IMR-90 (cell line): ENCODE results near the gene DYNLT5. TPM values are rescaled to one million over a fixed set of nuclear protein-coding genes. Genes with fewer than 3 reads are reported as not detected.

ENCODE experiments used
- ATAC-seq: fragments of 200-7000 bp; cut with Tn5 transposase; 2 replicates; pipeline ENCODE4 v1.9.1; 2020; ENCODE audit warnings: low read depth, mild to moderate bottlenecking, moderate library complexity
- BruUV-seq: library from RNA; stranded (reverse); fragments of 400-500 nt; replicated peaks from 2 replicates; lab custom pipeline; 2021; lab: Mats Ljungman, UMichigan
- CTCF ChIA-PET: fragments of 300-600 bp; formaldehyde crosslinking; extraction: SDS; loops from one replicate; lab custom pipeline; 2021; ENCODE audit warnings: antibody characterized with exemption; lab: Yijun Ruan, JAX
- POLR2A ChIA-PET: fragments of 300-600 bp; sonication (Branson Sonifier 250); formaldehyde crosslinking; loops from one replicate; lab custom pipeline; 2022; ENCODE audit warnings: antibody characterized with exemption; ENCODE audit not compliant: unreplicated experiment; lab: Charles Lee
- DNase-seq: peaks from one replicate; pipeline ENCODE4 v3.0.0; 2013
- H2AFZ ChIP-seq: replicated peaks from 2 replicates; pipeline ENCODE3; 2013; ENCODE audit warnings: low read length, mild to moderate bottlenecking; ENCODE audit not compliant: poor library complexity
- H2AK5ac ChIP-seq: 2 replicates; pipeline ENCODE4 v1.6.1; 2013; ENCODE audit warnings: low read depth, low read length, inconsistent platforms
- H2AK9ac ChIP-seq: replicated peaks from 2 replicates; pipeline ENCODE3; 2013; ENCODE audit warnings: mild to moderate bottlenecking, low read depth, low read length, moderate library complexity; ENCODE audit not compliant: poor library complexity
- H2BK120ac ChIP-seq: 2 replicates; pipeline ENCODE4 v1.6.1; 2013; ENCODE audit warnings: low read depth, low read length, inconsistent platforms
- H2BK15ac ChIP-seq: 3 replicates; pipeline ENCODE4 v1.6.1; 2013; ENCODE audit warnings: low read depth, low read length, inconsistent platforms
- H2BK20ac ChIP-seq: 2 replicates; pipeline ENCODE4 v1.6.1; 2013; ENCODE audit warnings: low read depth, mild to moderate bottlenecking, inconsistent platforms, low read length, moderate library complexity
- H2BK5ac ChIP-seq: 2 replicates; pipeline ENCODE4 v1.6.1; 2013; ENCODE audit warnings: mild to moderate bottlenecking, low read depth, low read length, inconsistent platforms; ENCODE audit not compliant: poor library complexity, severe bottlenecking
- H3K14ac ChIP-seq: replicated peaks from 2 replicates; pipeline ENCODE4 v1.6.1; 2013; ENCODE audit warnings: low read depth, low read length, inconsistent platforms
- H3K18ac ChIP-seq: 2 replicates; pipeline ENCODE4 v1.6.1; 2013; ENCODE audit warnings: low read depth, low read length, control low read depth
- H3K23ac ChIP-seq: 2 replicates; pipeline ENCODE4 v1.6.1; 2013; ENCODE audit warnings: low read depth, low read length, inconsistent platforms
- H3K27ac ChIP-seq: 2 replicates; pipeline ENCODE4 v1.5.1; 2013; ENCODE audit warnings: mild to moderate bottlenecking, control low read depth, low read length; ENCODE audit not compliant: insufficient read depth
- H3K27me3 ChIP-seq: 2 replicates; pipeline ENCODE4 v1.6.1; 2013; ENCODE audit warnings: low read length; ENCODE audit not compliant: control insufficient read depth, insufficient read depth
- H3K36me3 ChIP-seq: 2 replicates; pipeline ENCODE4 v1.6.1; 2013; ENCODE audit warnings: low read length, mixed read lengths; ENCODE audit not compliant: control insufficient read depth, insufficient read depth
- H3K4ac ChIP-seq: 2 replicates; pipeline ENCODE4 v1.6.1; 2013; ENCODE audit warnings: low read depth, low read length, inconsistent platforms
- H3K4me1 ChIP-seq: 2 replicates; pipeline ENCODE4 v1.6.1; 2013; ENCODE audit warnings: low read length, mixed read lengths; ENCODE audit not compliant: control insufficient read depth, insufficient read depth
- H3K4me2 ChIP-seq: 2 replicates; pipeline ENCODE4 v1.6.1; 2013; ENCODE audit warnings: low read depth, mild to moderate bottlenecking, control low read depth, low read length, moderate library complexity
- H3K4me3 ChIP-seq: 2 replicates; pipeline ENCODE4 v1.5.1; 2013; ENCODE audit warnings: low read depth, mild to moderate bottlenecking, control low read depth, low read length, moderate library complexity; ENCODE audit not compliant: insufficient read depth
- H3K56ac ChIP-seq: 2 replicates; pipeline ENCODE4 v1.6.1; 2013; ENCODE audit warnings: low read length, inconsistent platforms; ENCODE audit not compliant: insufficient read depth; ENCODE audit errors: extremely low read depth
- H3K79me1 ChIP-seq, 2 experiments: 2 replicates each; pipeline ENCODE4 v1.6.1; 2013; ENCODE audit warnings: low read length in 2 of 2, inconsistent platforms in 1 of 2, low read depth in 1 of 2
- H3K9ac ChIP-seq: 2 replicates; pipeline ENCODE4 v1.6.1; 2013; ENCODE audit warnings: low read depth, low read length, control low read depth
- H3K9me1 ChIP-seq: 2 replicates; pipeline ENCODE4 v1.6.1; 2013; ENCODE audit warnings: low read length, inconsistent platforms; ENCODE audit not compliant: insufficient read depth
- H3K9me3 ChIP-seq: 2 replicates; pipeline ENCODE4 v1.6.1; 2013; ENCODE audit warnings: low read length; ENCODE audit not compliant: control insufficient read depth, insufficient read depth
- H4K20me1 ChIP-seq: 2 replicates; pipeline ENCODE4 v1.6.1; 2013; ENCODE audit warnings: low read length, inconsistent platforms; ENCODE audit not compliant: insufficient read depth
- H4K5ac ChIP-seq: 2 replicates; pipeline ENCODE4 v1.6.1; 2013; ENCODE audit warnings: mild to moderate bottlenecking, low read depth, low read length, control low read depth
- H4K8ac ChIP-seq, 2 experiments: 2 replicates each; pipeline ENCODE4 v1.6.1; 2013; ENCODE audit warnings: low read depth in 2 of 2, low read length in 2 of 2, control low read depth in 1 of 2, inconsistent platforms in 1 of 2
- H4K91ac ChIP-seq: 2 replicates; pipeline ENCODE4 v1.6.1; 2013; ENCODE audit warnings: low read depth, low read length, inconsistent platforms; ENCODE audit not compliant: insufficient read depth
- MXI1 ChIP-seq: IDR thresholded peaks from 2 replicates; pipeline ENCODE4 v1.6.1; 2012; ENCODE audit warnings: low read depth, mild to moderate bottlenecking, low read length, moderate library complexity, borderline replicate concordance
- POLR2A ChIP-seq: IDR thresholded peaks from 2 replicates; pipeline ENCODE4 v1.6.1; 2012; ENCODE audit warnings: mild to moderate bottlenecking, low read depth, low read length
- SMC3 ChIP-seq: fragments of 150-350 bp; IDR thresholded peaks from 2 replicates; pipeline ENCODE4 v1.6.1; 2016; ENCODE audit warnings: low read depth, mild to moderate bottlenecking, antibody characterized with exemption, low read length, moderate library complexity
- WGBS, 2 experiments: methylation state at CpG; one replicate each; pipeline versions ENCODE4 v1.1.5 to v1.1.7; 2013; ENCODE audit warnings: missing lambda C conversion rate in 2 of 2; ENCODE audit not compliant: insufficient read length in 1 of 2; ENCODE audit errors: extremely low coverage in 2 of 2; 5-methylcytosine and 5-hydroxymethylcytosine counted together
- dilution Hi-C: fragments of 300-500 bp; cut with HindIII; formaldehyde crosslinking; loops from one replicate; pipeline ENCODE4 v1.14.3; 2018; ENCODE audit warnings: low sequenced_read_pairs; ENCODE audit not compliant: unreplicated experiment
- in situ Hi-C: fragments of 300-500 bp; cut with MboI; formaldehyde crosslinking; loops from 3 replicates; pipeline ENCODE4 v1.14.3; 2019; ENCODE audit warnings: low sequenced_read_pairs, inconsistent platforms, mixed read lengths
- intact Hi-C: fragments of 100-400 bp; cut with micrococcal nuclease; formaldehyde crosslinking; loops from 2 replicates; pipeline ENCODE4 v1.10.0; 2022
- polyA plus RNA-seq, 3 experiments: library from polyadenylated mRNA; depleted of rRNA; stranded (reverse); fragments of >200 nt; gene quantifications; 2 replicates each; pipeline ENCODE4 v1.2.3, GENCODE V29; 2012; ENCODE audit warnings: low replicate concordance in 1 of 3
- total RNA-seq: library from RNA; depleted of rRNA; stranded (reverse); fragments of >200 nt; gene quantifications from 2 replicates; pipeline ENCODE4 v1.2.3, GENCODE V29; 2012

DYNLT5 gene
- total and polyA plus RNA-seq, 2 of the 4 experiments (the other 2 are of a cell fraction): 0.12 to 0.18 TPM

GRCh38 chr1:66761221-66761620 is 9.0 kb downstream of the DYNLT5 start:
- in situ Hi-C loops: loop anchor here (5.0 to 25.0 kb wide), 2 partner anchors 386 to 726 kb away; no protein-coding TSS in a partner anchor
- Histone ChIP-seq H2BK120ac (no peak overlapping the region), H3K9me1 (no peaks in the 10 kb centered on the region), H3K79me1 (no peaks in the 10 kb centered on the region), H3K4me3 (no peak overlapping the region), H3K36me3 (no peaks in the 10 kb centered on the region), H3K14ac (no peak overlapping the region), H2AFZ (no peak overlapping the region), H2BK15ac (no peak overlapping the region), H3K27ac (no peak overlapping the region), H3K4me1 (no peaks in the 10 kb centered on the region), H2AK5ac (no peak overlapping the region), H3K9me3 (no peaks in the 10 kb centered on the region), H4K20me1 (no peaks in the 10 kb centered on the region), H2AK9ac (peak overlapping the region; percentile 33), H3K4me2 (no peak overlapping the region), H3K27me3 (no peaks in the 10 kb centered on the region), H3K18ac (no peak overlapping the region), H2BK5ac (no peak overlapping the region), H4K5ac (no peak overlapping the region), H3K9ac (no peak overlapping the region), H2BK20ac (no peak overlapping the region), H4K8ac (no peak overlapping the region), H3K23ac (no peak overlapping the region), H4K91ac (no peak overlapping the region), H3K4ac (no peak overlapping the region), H3K56ac (no peak overlapping the region)
- ChIA-PET CTCF (interaction anchor here (0.6 kb wide), 2 partner anchors 112 to 1560 kb away, joined by 3 to 5 read pairs; no protein-coding TSS in a partner anchor), POLR2A (no interaction called here)
- TF ChIP-seq MXI1 (no peak), SMC3 (no peak), POLR2A (no peak)
- no TSS peak for BruUV-seq
- intact Hi-C loops: no loop called here
- ATAC-seq (0 out of 2 replicates have a peak, but pooled peaks have one; percentile 42), DNase-seq (peak; percentile 23)
- dilution Hi-C loops: no loop called here
- WGBS, 2 experiments: no CpG with 5 or more reads among the region's 2 CpGs
